Nephron (organoid): Measurements from ENCODE around the gene GDF7.

Experiments used
- H3K27ac Mint-ChIP-seq, 3 experiments: 2 replicates each; pipeline ENCODE4 v1.8.0; 2020; ENCODE audit warnings: mixed read lengths in 3 of 3, mild to moderate bottlenecking in 2 of 3, moderate library complexity in 1 of 3
- H3K27me3 Mint-ChIP-seq: 2 replicates; pipeline ENCODE4 v1.8.0; 2021; ENCODE audit warnings: low read depth, mild to moderate bottlenecking, moderate library complexity, mixed read lengths
- H3K36me3 Mint-ChIP-seq: 2 replicates; pipeline ENCODE4 v1.8.0; 2020; ENCODE audit warnings: low read depth, mixed read lengths
- H3K4me1 Mint-ChIP-seq: 2 replicates; pipeline ENCODE4 v1.8.0; 2020; ENCODE audit warnings: mixed read lengths
- H3K4me3 Mint-ChIP-seq, 3 experiments: 2 replicates each; pipeline ENCODE4 v1.8.0; 2020; ENCODE audit warnings: mild to moderate bottlenecking in 3 of 3, mixed read lengths in 3 of 3, moderate library complexity in 2 of 3
- H3K9me3 Mint-ChIP-seq: 2 replicates; pipeline ENCODE4 v1.8.0; 2020; ENCODE audit warnings: mixed read lengths
- CTCF ChIP-seq, 3 experiments: fragments of 200-600 bp; sonication (generic); IDR thresholded peaks; one replicate each; pipeline ENCODE4 v1.5.0; 2021; ENCODE audit warnings: antibody characterized with exemption in 3 of 3; ENCODE audit not compliant: unreplicated experiment in 3 of 3

The GDF7 gene

GRCh38 chr2:20623241-20623640 lies 43.7 kb upstream of the GDF7 start:
- Mint-ChIP-seq H3K4me3 (no peak overlapping the region), H3K27ac (peak overlapping the region; percentile 23 to 83 (median 47)), H3K27me3 (peaks cover 8% of the 10 kb centered on the region)

GRCh38 chr2:20623741-20624155 lies 43.2 kb upstream of the GDF7 start:
- Mint-ChIP-seq H3K4me1 (peaks cover 42% of the 10 kb centered on the region), H3K27ac (no peak overlapping the region), H3K9me3 (no peaks in the 10 kb centered on the region), H3K36me3 (peaks cover 11% of the 10 kb centered on the region), H3K4me3 (no peak overlapping the region), H3K27me3 (peaks cover 10% of the 10 kb centered on the region)
- TF ChIP-seq CTCF (IDR thresholded peaks at IDR 0.05; ENCODE audit: unreplicated experiment in 3 of 3), result no peak

More at GRCh38 chr2:20623241-20623640, 43.7 kb upstream of the GDF7 start:
- Mint-ChIP-seq H3K4me1 (peaks cover 41% of the 10 kb centered on the region), H3K9me3 (no peaks in the 10 kb centered on the region), H3K36me3 (peaks cover 11% of the 10 kb centered on the region)
- no peak for TF ChIP-seq CTCF (IDR thresholded peaks at IDR 0.05; ENCODE audit: unreplicated experiment in 3 of 3)

- peaks cover 11% of the 10 kb centered on the region for H3K36me3 Mint-ChIP-seq
- H3K4me3 Mint-ChIP-seq, result no peak overlapping the region
- peaks cover 12% of the 10 kb centered on the region for H3K27me3 Mint-ChIP-seq
- H3K4me1 Mint-ChIP-seq, result peaks cover 43% of the 10 kb centered on the region
- H3K27ac Mint-ChIP-seq, result no peak overlapping the region
- TF ChIP-seq CTCF (IDR thresholded peaks at IDR 0.05; ENCODE audit: unreplicated experiment in 3 of 3), result no peak
- H3K9me3 Mint-ChIP-seq, result no peaks in the 10 kb centered on the region
Observed at GRCh38 chr2:20624156-20624883, 42.6 kb upstream of the GDF7 start.

DNA sequence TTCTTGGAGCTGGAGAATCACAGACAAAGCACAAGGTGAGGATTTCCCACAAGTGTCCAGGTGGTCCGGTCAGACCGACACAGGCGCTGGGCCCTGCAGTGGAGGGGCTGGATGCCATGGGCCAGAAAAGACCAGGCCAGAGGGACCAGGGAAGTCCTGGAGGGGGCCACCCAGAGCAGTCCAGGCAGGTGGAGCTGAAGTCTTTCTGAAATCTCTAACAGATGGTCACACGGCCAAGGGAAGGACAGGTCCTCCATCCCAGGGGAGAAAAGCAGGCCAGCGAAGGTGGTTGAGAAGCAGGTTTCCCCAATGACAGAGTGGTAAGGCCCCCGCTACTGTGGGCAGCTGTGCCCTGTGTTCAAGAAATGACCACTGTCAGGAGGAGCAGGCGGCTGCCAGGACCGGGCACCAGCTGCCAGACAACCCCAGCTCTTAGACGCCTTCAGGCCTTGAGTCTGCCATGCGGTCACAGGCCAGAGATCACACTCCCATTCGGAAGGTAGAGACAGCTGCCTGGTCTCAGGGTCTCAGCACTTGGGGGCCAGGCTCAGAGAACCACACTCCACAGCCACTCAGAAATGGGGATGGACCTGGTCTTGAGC lies 42.0 kb upstream of the GDF7 start:
- Mint-ChIP-seq H3K27me3 (peaks cover 12% of the 10 kb centered on the region), H3K4me3 (no peak overlapping the region), H3K4me1 (peaks cover 46% of the 10 kb centered on the region), H3K27ac (no peak overlapping the region), H3K9me3 (no peaks in the 10 kb centered on the region), H3K36me3 (peaks cover 11% of the 10 kb centered on the region)
- no peak for TF ChIP-seq CTCF (IDR thresholded peaks at IDR 0.05; ENCODE audit: unreplicated experiment in 3 of 3)

GRCh38 chr2:20625491-20626391 lies 41.2 kb upstream of the GDF7 start:
- peak overlapping the region in 2 of 3 experiments; percentile 38 to 56 for H3K27ac Mint-ChIP-seq
- peaks cover 39% of the 10 kb centered on the region for H3K4me1 Mint-ChIP-seq
- TF ChIP-seq CTCF (IDR thresholded peaks at IDR 0.05; ENCODE audit: unreplicated experiment in 3 of 3), result no peak
- no peaks in the 10 kb centered on the region for H3K9me3 Mint-ChIP-seq
- peaks cover 6% of the 10 kb centered on the region for H3K36me3 Mint-ChIP-seq
- H3K27me3 Mint-ChIP-seq, result peaks cover 7% of the 10 kb centered on the region
- no peak overlapping the region for H3K4me3 Mint-ChIP-seq
